CD4-positive, alpha-beta T cell treated with Interleukin-12 subunit alpha and Interleukin-12 subunit beta, for 1 hour (primary cell): ENCODE measurements around the gene ZNFX1.

Source experiments
- DNase-seq: peaks from one replicate; pipeline ENCODE4 v3.0.0-alpha.2; 2020

ZNFX1 gene

DNA sequence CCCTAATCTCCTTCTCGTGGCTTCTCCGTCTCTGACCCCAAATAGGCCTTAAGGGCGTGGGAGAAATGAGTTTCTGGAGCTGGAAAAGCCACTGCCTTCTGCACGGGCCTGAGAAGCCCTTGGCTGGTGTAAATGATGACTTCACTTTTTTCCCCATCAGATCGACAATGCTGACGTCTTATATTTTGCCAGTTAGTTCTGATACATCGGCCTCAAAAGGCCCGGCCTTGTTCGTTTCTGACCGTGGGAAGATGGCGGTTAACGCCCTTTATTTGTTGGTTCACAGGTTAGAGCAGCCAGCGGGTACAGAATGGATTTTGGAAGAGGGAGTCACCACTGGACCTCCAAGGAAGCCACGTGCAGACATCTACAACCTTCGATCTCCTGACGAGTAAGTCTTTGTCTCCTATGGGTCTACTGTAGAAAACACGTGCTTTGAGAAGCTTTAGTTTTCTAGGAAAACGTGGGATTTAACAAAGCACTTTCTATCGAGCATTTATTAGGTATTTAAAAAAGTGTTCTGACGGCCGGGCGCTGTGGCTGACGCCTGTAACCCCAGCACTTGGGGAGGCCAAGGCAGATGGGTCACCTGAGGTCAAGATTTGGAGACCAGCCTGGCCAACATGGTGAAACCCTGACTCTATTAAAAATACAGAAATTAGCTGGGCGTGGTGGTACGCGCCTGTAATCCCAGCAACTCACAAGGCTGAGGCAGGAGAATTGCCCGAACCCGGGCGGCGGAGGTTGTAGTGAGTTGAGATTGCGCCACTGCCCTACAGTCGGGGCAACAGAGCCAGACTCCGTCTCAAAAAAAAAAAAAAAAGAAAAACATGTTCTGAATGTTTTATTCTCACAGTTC is 1.2 kb upstream of the ZNFX1 start:
- DNase-seq: peak; percentile 48

DNA sequence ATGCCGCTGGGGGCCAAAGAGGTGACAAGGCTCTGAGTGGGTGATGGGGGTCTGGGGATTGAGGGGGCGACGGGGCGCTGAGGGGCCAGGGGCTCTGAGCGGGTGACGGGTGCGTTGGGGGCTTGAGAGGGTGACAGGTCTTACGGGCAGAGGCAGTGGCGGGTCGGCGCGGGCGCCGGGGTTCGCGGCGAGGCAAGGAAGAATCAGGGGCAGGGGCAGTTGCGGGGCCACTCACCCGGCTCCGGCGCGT is 146 bp downstream of the ZNFX1 start:
- no peak for DNase-seq

DNA sequence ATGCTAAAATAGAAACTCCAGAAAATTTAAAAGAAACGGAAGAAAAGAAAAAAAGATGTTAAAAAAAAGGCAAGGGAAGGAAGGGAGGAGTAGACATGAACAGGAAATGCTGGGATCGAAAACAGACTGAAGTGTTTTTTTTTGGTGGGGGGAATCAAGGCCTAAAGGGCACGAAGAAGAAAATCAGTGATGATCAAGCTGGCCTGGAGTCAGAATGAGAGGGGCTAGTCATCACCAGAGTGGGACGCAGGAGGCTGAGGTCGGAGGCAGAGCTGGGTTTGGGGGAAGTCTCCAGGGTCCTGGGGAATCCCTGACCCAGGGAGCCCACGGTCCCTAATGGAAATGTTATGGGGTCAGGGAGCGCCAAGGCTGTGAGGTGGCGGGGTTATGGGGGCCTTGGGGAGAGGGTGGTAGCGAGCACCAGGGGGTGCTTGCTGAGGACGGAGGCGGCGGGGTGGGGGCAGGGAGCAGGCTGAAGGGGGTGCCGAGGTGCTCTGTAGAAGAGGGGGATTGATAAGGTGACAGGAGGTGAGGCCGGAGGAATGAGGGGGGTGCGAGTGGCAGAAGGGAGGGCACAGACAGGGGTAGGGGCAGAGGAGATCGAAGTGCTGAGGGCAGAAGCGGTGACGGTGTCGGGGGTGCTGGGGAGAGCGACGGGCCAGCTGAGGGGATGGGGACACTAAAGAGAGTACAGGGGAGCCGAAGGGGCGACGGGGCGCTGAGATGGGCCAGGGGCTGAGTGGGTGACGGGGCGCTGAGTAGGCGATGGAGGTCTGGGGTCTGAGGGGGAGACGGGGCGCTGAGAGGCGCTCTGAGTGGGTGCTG is 684 bp downstream of the ZNFX1 start:
- peak; percentile 23 for DNase-seq

DNA sequence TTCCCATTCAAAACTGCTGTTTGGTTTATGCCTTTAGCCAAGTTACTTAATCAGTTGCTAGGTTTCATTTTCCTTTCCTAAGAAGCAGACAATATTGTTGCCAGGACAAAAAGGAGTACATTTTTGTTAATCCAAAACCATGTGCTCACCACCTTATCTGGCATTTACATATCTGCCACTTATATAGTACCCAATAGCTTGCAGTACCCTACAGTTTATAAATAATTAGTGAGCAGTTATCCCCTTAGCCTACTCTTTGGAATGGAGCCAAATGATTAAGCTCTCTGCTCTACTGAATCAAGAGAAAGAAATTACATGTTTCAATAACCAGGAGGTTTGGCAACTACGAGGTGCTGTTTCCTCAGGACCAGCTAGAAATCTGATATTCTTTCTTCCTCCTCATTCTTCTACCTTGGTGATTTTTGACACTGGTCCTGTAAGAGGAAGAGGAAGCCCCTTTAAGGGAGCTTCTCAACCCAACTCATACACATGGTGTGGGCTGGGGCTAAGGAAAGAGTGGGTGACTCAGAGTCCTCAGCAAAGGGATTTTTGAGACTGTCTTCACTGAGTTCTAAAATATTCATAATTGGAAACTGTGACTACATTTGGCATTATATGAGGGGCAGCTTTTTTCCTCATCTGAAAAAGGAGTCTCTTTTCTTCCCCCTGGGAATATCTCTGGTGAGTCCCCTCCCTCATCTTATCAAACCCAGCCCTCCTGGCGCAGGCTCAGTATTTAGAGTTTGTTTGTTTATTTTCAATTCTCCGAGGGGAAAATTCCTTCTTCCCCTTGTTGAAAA is 1.5 kb downstream of the ZNFX1 start:
- DNase-seq: peak; percentile 59

DNA sequence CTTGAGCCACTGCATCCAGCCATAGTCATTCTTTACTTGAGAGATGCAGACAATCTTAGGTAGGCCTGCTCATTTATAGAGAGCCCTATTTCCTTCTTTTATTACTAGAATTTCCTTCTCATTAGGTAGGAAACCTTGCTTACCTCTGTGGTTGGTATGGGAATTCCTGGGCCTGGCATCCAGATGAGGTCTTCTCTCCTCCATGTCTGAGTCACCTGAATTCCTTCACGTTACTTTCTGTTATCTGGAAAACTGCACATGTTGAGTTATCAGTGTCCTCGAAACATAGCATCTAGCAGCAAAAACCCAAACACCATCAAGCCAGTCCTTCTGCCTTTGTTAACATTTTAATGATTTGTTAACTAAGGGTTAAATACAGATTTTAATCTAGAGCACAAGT is 2.2 kb downstream of the ZNFX1 start:
- no peak for DNase-seq

DNA sequence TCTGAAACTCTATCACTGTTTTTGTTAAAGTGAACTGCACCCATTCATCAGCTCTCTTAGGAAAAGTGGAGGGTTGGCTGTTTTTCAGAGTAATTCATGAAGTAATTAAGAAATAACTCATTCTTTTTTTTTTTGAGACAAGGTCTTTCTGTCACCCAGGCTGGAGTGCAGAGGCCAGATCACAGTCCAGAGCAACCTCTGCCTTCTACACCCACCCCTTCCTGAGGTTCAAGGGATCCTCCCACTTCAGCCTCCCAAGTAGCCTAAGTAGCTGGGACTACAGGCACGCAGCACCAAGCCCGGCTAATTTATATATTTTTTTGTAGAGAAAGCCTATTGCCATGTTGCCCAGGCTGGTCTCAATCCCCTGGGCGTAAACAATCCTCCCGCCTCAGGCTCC is 2.6 kb downstream of the ZNFX1 start:
- no peak for DNase-seq

DNA sequence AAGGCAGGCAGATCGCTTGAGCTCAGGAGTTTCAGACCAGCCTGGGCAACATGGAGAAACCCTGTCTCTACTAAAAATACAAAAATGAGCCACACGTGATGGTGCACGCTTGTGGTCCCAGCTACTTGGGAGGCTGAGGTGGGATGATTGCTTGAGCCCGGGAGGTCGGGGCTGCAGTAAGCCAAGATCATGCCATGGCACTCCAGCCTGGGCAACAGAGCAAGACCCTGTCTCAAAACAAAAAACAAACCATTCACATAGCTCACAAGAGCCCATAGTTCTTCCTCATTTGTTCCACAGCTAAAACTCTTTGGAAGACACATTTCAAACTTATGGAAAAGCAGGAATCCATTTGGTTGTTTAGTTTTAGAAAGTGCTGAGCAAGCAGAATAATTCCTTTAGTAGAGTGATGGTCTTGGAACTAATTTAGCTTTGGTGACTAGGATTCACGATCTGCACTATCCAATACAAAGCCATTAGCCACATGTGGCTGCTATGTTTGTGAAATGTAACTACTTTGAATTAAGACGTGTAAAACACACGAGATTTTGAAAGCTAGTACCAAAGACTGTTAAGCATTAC is 4.1 kb downstream of the ZNFX1 start:
- DNase-seq: no peak

DNA sequence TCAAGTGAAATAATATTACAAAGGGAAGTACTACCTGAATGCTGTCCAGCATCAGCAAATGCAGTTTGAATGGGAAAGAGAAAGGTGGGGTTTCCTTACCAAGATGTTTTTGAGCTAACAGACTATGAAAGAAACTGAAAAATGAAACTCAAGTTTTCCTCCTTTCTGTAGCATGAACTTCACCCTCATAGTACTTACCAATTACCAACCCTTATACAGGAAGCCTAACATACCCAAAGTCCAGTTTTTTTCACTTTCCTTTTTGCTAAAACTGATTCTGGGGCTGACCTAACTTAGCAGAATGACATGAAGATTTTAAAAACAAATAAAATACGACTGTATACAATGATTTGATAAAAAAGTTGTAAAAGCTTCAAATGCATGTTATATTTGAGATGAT is 5.2 kb downstream of the ZNFX1 start:
- DNase-seq: no peak

DNA sequence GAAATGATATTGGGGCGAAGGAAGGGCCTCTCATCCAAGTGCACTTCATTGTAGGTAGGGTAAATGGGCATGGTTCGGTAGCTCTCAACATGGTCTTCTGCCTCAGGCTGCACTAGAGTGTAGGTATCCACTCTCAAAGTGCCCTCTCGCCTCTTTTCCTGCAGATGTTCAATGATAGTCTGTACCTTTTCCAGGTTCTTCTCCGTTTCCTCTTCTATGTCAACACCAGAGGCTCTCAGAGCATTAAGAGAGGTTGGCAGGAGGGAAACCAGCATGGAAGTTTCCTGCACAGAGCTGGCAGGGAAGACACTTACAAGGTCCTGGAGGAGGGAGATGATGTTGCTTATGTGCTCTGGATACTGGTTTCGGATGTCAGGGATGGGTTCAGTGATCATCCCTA is 7.1 kb downstream of the ZNFX1 start:
- DNase-seq: no peak

DNA sequence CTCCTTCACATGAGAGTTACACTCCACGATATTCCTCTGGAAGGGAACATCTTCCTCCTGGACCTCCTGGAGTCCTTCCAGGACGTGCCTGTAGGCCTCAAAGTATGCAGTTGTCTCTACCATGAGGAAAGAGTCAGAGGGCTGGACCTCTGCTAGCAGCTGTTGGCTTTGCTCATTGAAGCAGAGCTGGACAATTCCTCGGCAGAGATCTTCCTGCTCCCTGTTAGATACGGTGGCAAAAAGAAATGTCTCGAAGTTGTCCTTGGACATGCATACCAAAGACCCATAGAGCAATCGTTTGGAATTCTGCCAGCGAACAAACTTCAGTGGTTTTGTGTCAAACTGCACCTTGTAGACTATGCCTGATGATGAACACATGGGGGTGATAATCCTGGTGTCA is 7.7 kb downstream of the ZNFX1 start:
- DNase-seq: no peak

DNA sequence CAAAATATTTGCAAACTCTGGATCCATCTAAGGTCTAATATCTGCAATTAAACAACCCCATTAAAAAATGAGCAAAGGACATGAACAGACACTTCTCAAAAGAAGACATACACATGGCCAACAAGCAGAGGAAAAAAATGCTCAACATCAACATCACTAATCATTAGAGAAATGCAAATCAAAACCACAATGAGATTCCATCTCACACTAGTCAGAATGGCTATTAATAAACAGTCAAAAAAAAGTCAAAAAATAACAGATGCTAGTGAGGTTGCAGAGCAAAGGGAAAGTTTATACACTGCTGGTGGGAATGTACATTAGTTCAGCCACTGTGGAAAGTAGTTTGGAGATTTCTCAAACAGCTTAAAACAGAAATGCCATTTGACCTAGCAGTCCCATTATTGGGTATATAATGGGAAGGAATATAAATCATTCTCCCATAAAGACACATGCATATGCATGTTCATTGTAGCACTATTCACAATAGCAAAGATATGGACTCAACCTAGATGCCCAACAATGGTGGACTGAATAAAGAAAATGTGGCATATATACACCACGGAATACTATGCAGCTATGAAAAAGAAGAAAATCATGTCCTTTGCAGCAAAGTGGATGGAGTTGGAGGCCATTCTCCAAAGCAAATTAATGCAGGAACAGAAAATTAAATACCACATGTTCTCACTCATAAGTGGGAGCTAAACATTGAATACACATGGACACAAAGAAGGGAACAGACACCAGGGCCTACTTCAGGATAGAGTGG is 9.1 kb downstream of the ZNFX1 start:
- no peak for DNase-seq

DNA sequence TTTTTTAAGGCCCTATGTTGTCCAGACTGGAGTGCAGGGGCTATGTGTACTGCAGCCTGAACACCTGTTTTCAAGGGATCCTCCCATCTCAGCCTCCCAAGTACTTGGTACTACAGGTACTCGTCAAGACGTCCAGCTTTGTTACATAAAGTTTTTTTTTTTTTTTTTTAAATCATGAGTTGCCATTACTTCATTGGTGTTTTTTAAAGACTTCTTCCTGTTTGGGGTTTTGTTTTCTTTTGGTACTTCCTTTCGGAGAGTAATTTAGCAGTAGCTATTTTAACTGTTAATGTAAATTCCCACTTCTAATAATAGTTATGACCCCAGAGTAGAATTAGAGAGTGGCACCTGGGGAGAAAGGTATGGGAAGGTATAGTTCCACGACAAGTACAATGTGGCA is 10.5 kb downstream of the ZNFX1 start:
- DNase-seq: peak; percentile 30

DNA sequence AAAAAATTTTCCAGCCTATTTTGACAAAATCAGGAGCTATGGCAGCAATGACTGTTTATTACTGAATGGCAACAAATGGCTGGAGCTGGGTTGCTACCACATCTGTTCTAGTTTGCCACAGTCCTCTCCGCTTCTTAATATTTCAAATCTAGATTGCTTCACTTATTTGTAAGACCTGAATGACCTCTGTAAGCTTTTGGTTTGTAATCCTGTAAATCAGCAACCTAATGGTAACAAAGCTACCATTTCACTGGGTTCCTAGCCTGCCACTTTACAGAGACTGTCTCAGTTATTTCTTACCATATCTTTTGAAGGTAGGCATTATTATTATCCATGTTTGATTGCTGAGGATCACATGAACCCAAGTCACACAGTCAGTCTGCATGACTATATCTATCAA is 15.4 kb downstream of the ZNFX1 start:
- no peak for DNase-seq

DNA sequence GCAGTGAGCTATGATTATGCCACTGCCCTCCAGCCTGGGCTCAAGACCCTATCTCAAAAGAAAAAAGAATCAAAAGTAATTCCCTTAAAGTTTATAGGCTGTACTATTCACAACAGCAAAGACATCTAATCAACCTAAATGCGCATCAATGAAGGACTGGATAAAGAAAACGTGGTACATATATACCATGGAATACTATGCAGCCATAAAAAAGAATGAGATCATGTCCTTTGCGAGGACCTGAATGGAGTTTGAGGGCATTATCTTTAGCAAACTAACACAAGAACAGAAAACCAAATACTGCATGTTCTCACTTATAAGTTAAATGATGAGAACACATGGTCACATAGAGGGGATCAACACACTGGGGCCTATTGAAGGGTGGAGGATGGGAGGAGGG is 16.7 kb downstream of the ZNFX1 start:
- DNase-seq: no peak

DNA sequence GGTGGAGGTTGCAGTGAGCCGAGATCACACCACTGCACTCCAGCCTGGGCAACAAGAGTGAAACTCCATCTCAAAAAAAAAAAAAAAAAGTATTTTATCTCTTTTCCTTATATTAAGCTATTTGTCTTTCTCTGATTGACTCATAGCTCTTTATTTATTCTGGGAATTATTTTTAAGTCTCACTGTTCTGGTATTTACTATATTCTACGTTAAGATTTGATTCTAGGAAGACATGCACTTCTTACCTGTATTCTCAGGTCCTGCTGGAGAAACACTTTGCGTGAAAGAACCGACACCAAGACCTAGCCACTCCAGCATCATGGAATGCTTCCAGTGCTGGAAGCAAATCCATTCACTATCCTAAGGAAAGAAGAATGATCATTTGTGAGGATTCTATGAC is 17.6 kb downstream of the ZNFX1 start:
- DNase-seq: no peak

DNA sequence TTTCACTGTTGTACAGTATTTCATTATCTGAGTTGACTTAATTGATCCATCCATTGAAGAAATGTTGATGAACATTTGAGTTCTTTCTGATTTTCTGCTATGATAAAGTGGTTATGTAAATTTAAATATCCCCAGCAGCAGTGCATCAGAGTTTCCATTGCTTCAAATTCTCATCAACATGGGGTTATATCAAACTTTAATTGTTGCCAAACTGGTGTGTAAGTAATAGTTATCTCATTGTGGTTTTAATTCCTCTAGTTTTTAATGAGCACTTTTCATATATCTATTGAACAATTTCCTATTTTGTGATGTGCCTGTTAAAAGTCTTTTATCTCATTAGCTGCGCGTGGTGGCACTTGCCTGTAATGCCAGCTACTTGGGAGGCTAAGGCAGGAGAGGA is 18.1 kb downstream of the ZNFX1 start:
- no peak for DNase-seq

DNA sequence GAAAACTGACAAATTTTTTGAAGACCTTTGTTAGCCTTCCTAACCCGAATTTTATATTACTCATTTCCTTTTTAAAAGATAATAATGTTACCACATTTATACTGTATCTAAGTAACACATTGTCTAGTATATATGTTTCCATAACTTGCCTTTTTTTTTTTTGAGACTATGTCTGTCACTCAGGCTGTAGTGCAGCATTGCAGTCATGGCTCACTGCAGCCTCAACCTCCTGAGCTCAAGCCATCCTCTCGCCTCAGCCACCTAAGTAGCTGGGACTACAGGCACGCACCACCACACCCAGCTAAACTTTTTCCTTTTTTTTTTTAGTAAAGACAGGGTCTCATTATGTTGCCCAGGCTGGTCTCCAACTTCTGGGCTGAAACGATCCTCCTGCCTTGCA is 18.6 kb downstream of the ZNFX1 start:
- no peak for DNase-seq

DNA sequence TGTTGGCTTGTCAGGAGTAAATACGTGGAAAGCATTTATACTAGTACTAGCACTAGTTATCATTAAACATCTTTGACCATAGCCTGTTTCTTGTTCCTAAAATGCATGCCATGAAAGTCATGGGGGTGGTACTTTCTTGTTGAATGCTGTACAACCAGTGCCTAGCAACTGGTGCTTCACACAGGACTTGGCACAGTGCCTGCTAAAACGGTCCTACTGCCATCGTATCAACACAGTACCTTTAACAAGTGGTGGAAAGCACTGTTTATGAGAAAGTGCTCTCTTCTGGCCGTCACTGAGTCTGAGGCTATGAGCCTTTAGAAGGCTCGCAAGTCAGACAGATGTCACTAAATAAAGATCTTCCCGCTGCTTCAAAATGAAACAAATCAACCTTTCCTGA is 21.6 kb downstream of the ZNFX1 start:
- DNase-seq: no peak

DNA sequence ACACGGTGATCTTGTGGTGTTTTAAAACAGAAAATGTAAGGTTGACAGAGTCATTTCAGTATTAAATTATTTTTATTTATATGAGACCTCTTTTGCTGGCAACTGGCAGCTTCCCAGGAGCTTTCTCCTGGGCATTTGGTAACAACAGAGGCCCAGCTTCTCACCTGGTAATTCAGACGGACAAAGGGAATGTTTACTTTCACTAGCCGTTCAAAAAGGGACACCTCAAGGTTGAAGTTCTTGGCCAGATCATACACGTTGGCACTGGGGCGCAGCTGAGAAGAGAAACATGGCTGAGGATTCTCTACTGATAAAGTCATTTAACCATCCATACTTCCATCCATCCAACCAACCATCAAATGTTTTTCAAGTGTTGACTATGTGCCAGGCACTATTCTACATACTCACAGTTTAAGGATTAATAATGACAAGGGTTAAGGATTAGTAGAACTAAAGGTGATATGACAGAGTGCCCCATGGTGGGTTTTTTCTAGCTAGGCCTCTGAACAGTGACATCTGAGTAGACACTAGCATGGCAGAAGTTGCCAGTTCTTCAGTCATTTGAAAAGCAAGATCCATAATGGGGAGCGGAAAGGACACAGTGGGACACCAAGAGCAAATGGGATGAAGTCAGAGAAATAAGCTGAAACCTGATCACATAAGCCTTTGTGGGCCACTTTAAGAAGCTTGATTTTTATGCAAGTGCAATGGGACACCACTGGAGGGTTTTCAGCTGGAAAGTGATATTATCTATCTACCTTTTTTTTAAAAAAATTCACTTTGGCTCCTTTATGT is 25.1 kb downstream of the ZNFX1 start:
- no peak for DNase-seq

DNA sequence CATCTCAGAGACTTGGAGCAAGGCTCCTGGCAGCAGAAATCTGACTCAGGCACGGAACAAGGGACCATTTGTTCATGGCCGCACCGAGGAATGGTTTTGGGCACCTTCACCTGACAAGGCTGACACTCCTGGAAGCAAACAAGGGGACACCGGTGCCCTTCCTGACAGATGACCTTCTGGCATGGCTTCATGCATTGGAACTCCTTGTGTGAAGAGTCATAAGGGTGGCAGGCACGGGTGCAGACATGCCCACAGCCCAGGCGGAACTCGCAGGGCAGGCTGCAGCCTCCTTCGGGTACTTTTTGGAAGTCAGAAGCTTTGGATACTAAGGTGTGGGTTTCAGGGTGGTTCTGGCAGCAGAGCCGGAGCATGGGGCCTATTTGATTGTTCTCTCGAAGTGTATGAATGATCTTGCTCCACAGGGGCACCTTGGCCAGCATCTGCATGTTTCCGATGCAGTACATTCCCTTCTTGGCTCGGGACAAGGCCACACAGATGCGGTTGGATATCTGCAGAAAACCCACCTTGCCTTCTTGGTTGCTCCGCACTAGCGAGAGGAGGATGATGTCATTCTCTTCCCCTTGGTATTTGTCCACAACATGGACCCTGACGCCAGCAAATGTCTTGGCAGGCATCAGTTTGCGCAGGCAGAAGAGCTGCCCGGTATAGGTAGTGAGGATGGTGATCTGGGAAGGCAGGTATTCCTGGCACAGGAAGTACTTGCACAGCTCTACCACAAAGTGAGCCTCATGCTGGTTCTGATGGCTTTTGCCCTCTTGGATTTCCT is 28.8 kb downstream of the ZNFX1 start:
- no peak for DNase-seq

DNA sequence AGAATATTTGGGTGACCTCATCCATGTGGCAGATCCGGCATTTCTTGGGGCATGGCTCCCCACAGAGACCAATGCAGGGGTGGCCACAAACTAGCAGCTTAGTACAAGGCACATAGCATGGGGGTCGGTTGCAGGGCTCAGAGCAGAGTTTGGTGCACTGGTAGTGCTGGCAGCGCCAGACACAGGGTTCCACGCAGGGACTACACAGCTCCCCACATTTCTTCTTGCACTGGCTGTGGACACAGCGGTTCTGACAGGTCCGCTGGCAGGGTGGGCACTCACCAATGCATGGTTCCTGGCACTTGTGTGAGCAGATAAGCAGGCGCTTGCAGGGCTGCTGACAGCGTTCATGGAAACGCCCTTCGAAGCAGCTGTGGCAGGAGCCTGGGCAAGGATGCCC is 29.6 kb downstream of the ZNFX1 start:
- no peak for DNase-seq
